A549 (cell line): ENCODE data around the gene HERC4.

Experiments
- CHD4 ChIP-seq: fragments of 200-600 bp; sonication (generic); IDR thresholded peaks from 2 replicates; pipeline ENCODE4 v1.6.1; 2016; ENCODE audit warnings: antibody characterized with exemption, mild to moderate bottlenecking, borderline replicate concordance
- CTCF ChIP-seq: fragments of >200 bp; sonication (Bioruptor Twin); formaldehyde crosslinking; IDR thresholded peaks from 3 replicates; pipeline ENCODE4 v1.5.1; 2016
- EP300 ChIP-seq, 2 experiments: fragments of >200 bp; sonication (Bioruptor Twin); formaldehyde crosslinking; IDR thresholded peaks; 2 replicates in 1 of 2; 3 replicates in 1 of 2; pipeline ENCODE4 v1.6.1; 2016 to 2017
- HES2 ChIP-seq: fragments of >200 bp; sonication (Bioruptor Twin); formaldehyde crosslinking; IDR thresholded peaks from 2 replicates; pipeline ENCODE4 v1.6.1; 2016
- KDM1A ChIP-seq: fragments of 200-600 bp; sonication (generic); IDR thresholded peaks from 2 replicates; pipeline ENCODE4 v1.6.1; 2016; ENCODE audit warnings: low read depth, mild to moderate bottlenecking
- MAX ChIP-seq: IDR thresholded peaks from 2 replicates; pipeline ENCODE4 v1.6.1; 2012
- POLR2A ChIP-seq: IDR thresholded peaks from 2 replicates; pipeline ENCODE4 v1.6.1; 2012; ENCODE audit warnings: mild to moderate bottlenecking, low read length
- RFX5 ChIP-seq: fragments of 450-650 bp; IDR thresholded peaks from 2 replicates; pipeline ENCODE4 v1.7.1; 2014; ENCODE audit warnings: antibody characterized with exemption, mild to moderate bottlenecking, moderate library complexity

DNA sequence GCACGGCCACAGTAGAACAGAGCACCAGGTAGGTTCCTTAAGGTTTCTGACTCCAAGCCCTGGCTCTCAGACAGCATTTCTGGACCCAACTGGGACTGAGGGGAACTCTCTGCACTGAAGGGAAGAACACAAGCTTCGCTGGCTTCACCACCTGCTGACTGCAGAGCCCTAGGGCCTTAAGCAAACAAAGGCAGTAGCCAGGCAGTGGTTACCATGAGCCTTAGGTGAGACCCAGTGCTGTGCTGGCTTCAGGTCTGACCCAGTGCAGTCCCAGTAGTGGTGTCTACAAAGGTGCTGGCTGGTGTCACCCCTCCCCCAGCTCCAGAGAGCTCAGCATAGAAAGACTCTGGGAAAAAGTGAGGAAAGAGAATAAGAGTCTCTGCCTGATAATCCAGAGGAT lies 131.2 kb downstream of the HERC4 start:
- no peak for TF ChIP-seq CTCF
- no peak for TF ChIP-seq RFX5
- TF ChIP-seq POLR2A = no peak
- no peak for TF ChIP-seq HES2
- no peak for TF ChIP-seq CHD4
- no peak for TF ChIP-seq MAX
- TF ChIP-seq EP300 (IDR thresholded peaks at IDR 0.05) = no peak
- TF ChIP-seq KDM1A = no peak
